Fibroblast of skin of left quadriceps (primary cell): ENCODE results near the gene TMEM39A.
A peak's percentile ranks its signal among the peaks of the same experiment; 100 is the strongest.

Experiments
- DNase-seq, 2 experiments: peaks; one replicate each; pipeline ENCODE4 v3.0.0-alpha.2; 2013; ENCODE audit warnings: low read depth in 2 of 2

The TMEM39A gene

GRCh38 chr3:119463171-119464169 is at the start of gene TMEM39A:
Gene TMEM39A (minus strand): TSS chr3:119463615. CDS start chr3:119462074, 1,541 bp downstream.
- peak; percentile 95 to 96 for DNase-seq

GRCh38 chr3:119510690-119511089 is 47.3 kb upstream of the TMEM39A start:
- DNase-seq = no peak

- no peak for DNase-seq
Observed at GRCh38 chr3:119508172-119508845, 44.9 kb upstream of the TMEM39A start.

- no peak for DNase-seq
Observed at GRCh38 chr3:119507404-119507803, 44.0 kb upstream of the TMEM39A start.

GRCh38 chr3:119506631-119507030 is 43.2 kb upstream of the TMEM39A start:
- no peak for DNase-seq

- DNase-seq = no peak
Observed at GRCh38 chr3:119500901-119501300, 37.5 kb upstream of the TMEM39A start.

- DNase-seq = no peak
Observed at GRCh38 chr3:119500265-119500664, 36.9 kb upstream of the TMEM39A start.

GRCh38 chr3:119498186-119499011 is 35.0 kb upstream of the TMEM39A start, which contains the start of gene TIMMDC1:
Gene TIMMDC1 (plus strand): TSS chr3:119498547. CDS start chr3:119498734, 187 bp downstream.
- peak; percentile 89 for DNase-seq

- DNase-seq = no peak
Observed at GRCh38 chr3:119497820-119498185, 34.4 kb upstream of the TMEM39A start.

GRCh38 chr3:119494597-119494996 is 31.2 kb upstream of the TMEM39A start:
- no peak for DNase-seq

GRCh38 chr3:119492810-119493209 is 29.4 kb upstream of the TMEM39A start:
- no peak for DNase-seq

GRCh38 chr3:119492128-119492527 is 28.7 kb upstream of the TMEM39A start:
- no peak for DNase-seq

- no peak for DNase-seq
Observed at GRCh38 chr3:119490153-119490552, 26.7 kb upstream of the TMEM39A start.

GRCh38 chr3:119485563-119485962 is 22.1 kb upstream of the TMEM39A start:
- no peak for DNase-seq

- DNase-seq = no peak
Observed at GRCh38 chr3:119483101-119483500, 19.7 kb upstream of the TMEM39A start.

GRCh38 chr3:119481079-119481478 is 17.7 kb upstream of the TMEM39A start:
- no peak for DNase-seq

- no peak for DNase-seq
Observed at GRCh38 chr3:119470866-119471265, 7.5 kb upstream of the TMEM39A start.

GRCh38 chr3:119469418-119470189 is 6.2 kb upstream of the TMEM39A start:
- no peak for DNase-seq

GRCh38 chr3:119468041-119468440 is 4.6 kb upstream of the TMEM39A start:
- no peak for DNase-seq

- no peak for DNase-seq
Observed at GRCh38 chr3:119457246-119457645, 6.2 kb downstream of the TMEM39A start.

- DNase-seq = no peak
Observed at GRCh38 chr3:119456469-119456868, 6.9 kb downstream of the TMEM39A start.
